Measurements from ENCODE around the gene MGAT3.

MGAT3 gene

GRCh38 chr22:39456522-39457197 lies at the start of gene MGAT3:
Gene MGAT3 (plus strand): TSS chr22:39457012. CDS start chr22:39487348, 30,336 bp downstream.
- Histone ChIP-seq H3K79me2 (ENCODE audit: insufficient read depth, low read length) (peaks cover 14% of the 10 kb centered on the region; the same call in 1 of the 2 replicates), H3K27me3 (ENCODE audit: insufficient read depth, low read length, poor library complexity, severe bottlenecking) (no peaks in the 10 kb centered on the region), H2AFZ (ENCODE audit: low read length) (no peak within 1 kb of the TSS), H3K4me1 (ENCODE audit: insufficient read depth, low read length, poor library complexity, severe bottlenecking) (peaks cover 31% of the 10 kb centered on the region), H3K4me3 (ENCODE audit: low read length, poor library complexity, severe bottlenecking) (peak within 1 kb of the TSS; percentile 40), H3K9me2 (replicated peaks; ENCODE audit: low read depth, low read length) (no peaks in the 10 kb centered on the region), H3K9ac (ENCODE audit: low read depth, low read length, poor library complexity, severe bottlenecking) (no peak within 1 kb of the TSS), H3K4me2 (ENCODE audit: low read depth, low read length, poor library complexity, severe bottlenecking) (peak within 1 kb of the TSS; percentile 32), H3F3A (ENCODE audit: low read depth) (no peaks in the 10 kb centered on the region), H3K9me3 (ENCODE audit: insufficient read depth, low read depth, low read length) (no peaks in the 10 kb centered on the region), H4K20me1 (ENCODE audit: insufficient read depth, low read length, poor library complexity, severe bottlenecking) (no peaks in the 10 kb centered on the region), H3K36me3 (ENCODE audit: insufficient read depth, low read length) (no peaks in the 10 kb centered on the region)
- no peak for TF ChIP-seq EZH2phosphoT487 (IDR thresholded peaks at IDR 0.05; ENCODE audit: borderline replicate concordance)
- TF ChIP-seq CTCF (conservative IDR thresholded peaks at IDR 0.05; ENCODE audit: low read length), result no peak

GRCh38 chr22:39408173-39408572 lies 48.6 kb upstream of the MGAT3 start:
- H3K9ac ChIP-seq (ENCODE audit: low read depth, low read length, poor library complexity, severe bottlenecking), result no peak overlapping the region
- H3F3A ChIP-seq (ENCODE audit: low read depth), result peaks cover 7% of the 10 kb centered on the region; the same call in 1 of the 2 replicates
- no peaks in the 10 kb centered on the region for H3K36me3 ChIP-seq (ENCODE audit: insufficient read depth, low read length)
- no peak overlapping the region for H2AFZ ChIP-seq (ENCODE audit: low read length)
- no peak for TF ChIP-seq CTCF (conservative IDR thresholded peaks at IDR 0.05; ENCODE audit: low read length)
- TF ChIP-seq EZH2phosphoT487 (IDR thresholded peaks at IDR 0.05; ENCODE audit: borderline replicate concordance), result no peak
- H4K20me1 ChIP-seq (ENCODE audit: insufficient read depth, low read length, poor library complexity, severe bottlenecking), result no peaks in the 10 kb centered on the region
- no peaks in the 10 kb centered on the region for H3K27me3 ChIP-seq (ENCODE audit: insufficient read depth, low read length, poor library complexity, severe bottlenecking)
- no peaks in the 10 kb centered on the region for H3K9me3 ChIP-seq (ENCODE audit: insufficient read depth, low read depth, low read length)
- no peak overlapping the region for H3K4me3 ChIP-seq (ENCODE audit: low read length, poor library complexity, severe bottlenecking)
- no peaks in the 10 kb centered on the region for H3K9me2 ChIP-seq (replicated peaks; ENCODE audit: low read depth, low read length)
- peaks cover 19% of the 10 kb centered on the region; the same call in 1 of the 2 replicates for H3K79me2 ChIP-seq (ENCODE audit: insufficient read depth, low read length)
- no peak overlapping the region for H3K4me2 ChIP-seq (ENCODE audit: low read depth, low read length, poor library complexity, severe bottlenecking)
- H3K4me1 ChIP-seq (ENCODE audit: insufficient read depth, low read length, poor library complexity, severe bottlenecking), result peaks cover 16% of the 10 kb centered on the region

- H3K9me2 ChIP-seq (replicated peaks; ENCODE audit: low read depth, low read length), result no peaks in the 10 kb centered on the region
- H3K4me3 ChIP-seq (ENCODE audit: low read length, poor library complexity, severe bottlenecking), result no peak overlapping the region
- H3K27me3 ChIP-seq (ENCODE audit: insufficient read depth, low read length, poor library complexity, severe bottlenecking), result no peaks in the 10 kb centered on the region
- H3F3A ChIP-seq (ENCODE audit: low read depth), result peaks cover 7% of the 10 kb centered on the region; the same call in 1 of the 2 replicates
- H3K9ac ChIP-seq (ENCODE audit: low read depth, low read length, poor library complexity, severe bottlenecking), result no peak overlapping the region
- no peaks in the 10 kb centered on the region for H3K9me3 ChIP-seq (ENCODE audit: insufficient read depth, low read depth, low read length)
- no peaks in the 10 kb centered on the region for H4K20me1 ChIP-seq (ENCODE audit: insufficient read depth, low read length, poor library complexity, severe bottlenecking)
- H3K4me1 ChIP-seq (ENCODE audit: insufficient read depth, low read length, poor library complexity, severe bottlenecking), result peaks cover 23% of the 10 kb centered on the region
- TF ChIP-seq EZH2phosphoT487 (IDR thresholded peaks at IDR 0.05; ENCODE audit: borderline replicate concordance), result no peak
- no peak for TF ChIP-seq CTCF (conservative IDR thresholded peaks at IDR 0.05; ENCODE audit: low read length)
- H3K36me3 ChIP-seq (ENCODE audit: insufficient read depth, low read length), result no peaks in the 10 kb centered on the region
- H2AFZ ChIP-seq (ENCODE audit: low read length), result no peak overlapping the region
- peaks cover 20% of the 10 kb centered on the region; the same call in 1 of the 2 replicates for H3K79me2 ChIP-seq (ENCODE audit: insufficient read depth, low read length)
- H3K4me2 ChIP-seq (ENCODE audit: low read depth, low read length, poor library complexity, severe bottlenecking), result no peak overlapping the region
Observed at GRCh38 chr22:39408807-39409206, 48.0 kb upstream of the MGAT3 start.
